Bronchus fibroblast of lung (primary cell): ENCODE measurements around the gene MSGN1. TPM values are rescaled to one million over a fixed set of nuclear protein-coding genes. Genes with fewer than 3 reads are reported as not detected.

Source experiments
- total RNA-seq: library from RNA; depleted of rRNA; stranded (reverse); fragments of >200 nt; gene quantifications from 2 replicates; pipeline ENCODE4 v1.2.3, GENCODE V29; 2015

The MSGN1 gene, protein sequence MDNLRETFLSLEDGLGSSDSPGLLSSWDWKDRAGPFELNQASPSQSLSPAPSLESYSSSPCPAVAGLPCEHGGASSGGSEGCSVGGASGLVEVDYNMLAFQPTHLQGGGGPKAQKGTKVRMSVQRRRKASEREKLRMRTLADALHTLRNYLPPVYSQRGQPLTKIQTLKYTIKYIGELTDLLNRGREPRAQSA
- not detected in 2 replicates for total RNA-seq

DNA sequence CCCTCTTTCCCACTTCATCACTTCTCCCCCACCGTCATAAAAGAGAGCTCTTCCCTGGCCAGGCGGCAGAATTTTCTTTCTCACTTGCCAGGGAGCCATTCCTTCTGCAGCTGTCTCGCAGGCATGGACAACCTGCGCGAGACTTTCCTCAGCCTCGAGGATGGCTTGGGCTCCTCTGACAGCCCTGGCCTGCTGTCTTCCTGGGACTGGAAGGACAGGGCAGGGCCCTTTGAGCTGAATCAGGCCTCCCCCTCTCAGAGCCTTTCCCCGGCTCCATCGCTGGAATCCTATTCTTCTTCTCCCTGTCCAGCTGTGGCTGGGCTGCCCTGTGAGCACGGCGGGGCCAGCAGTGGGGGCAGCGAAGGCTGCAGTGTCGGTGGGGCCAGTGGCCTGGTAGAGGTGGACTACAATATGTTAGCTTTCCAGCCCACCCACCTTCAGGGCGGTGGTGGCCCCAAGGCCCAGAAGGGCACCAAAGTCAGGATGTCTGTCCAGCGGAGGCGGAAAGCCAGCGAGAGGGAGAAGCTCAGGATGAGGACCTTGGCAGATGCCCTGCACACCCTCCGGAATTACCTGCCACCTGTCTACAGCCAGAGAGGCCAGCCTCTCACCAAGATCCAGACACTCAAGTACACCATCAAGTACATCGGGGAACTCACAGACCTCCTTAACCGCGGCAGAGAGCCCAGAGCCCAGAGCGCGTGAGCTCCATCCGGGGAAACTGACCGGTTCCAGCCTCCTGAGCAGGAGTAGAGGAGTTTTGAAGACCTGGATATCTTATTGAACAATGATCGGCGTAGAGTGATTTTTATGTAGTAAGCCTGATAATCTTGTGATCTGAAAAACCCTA, at the start of gene MSGN1:
TSS of gene MSGN1 (plus strand) at position 65 of the 850 bp plus-strand sequence. CDS start at position 124, 59 bp downstream.

Other genes starting within 250 kb of the MSGN1 start
- 10.3 and 13.4 TPM in 2 replicates for gene SMC6, start 62.6 kb upstream of the MSGN1 start, total RNA-seq
- 6.8 and 13.8 TPM in 2 replicates for gene GEN1, start 62.3 kb upstream of the MSGN1 start, total RNA-seq
- 1.3 and 2.7 TPM in 2 replicates for gene KCNS3, start 62.2 kb downstream of the MSGN1 start, total RNA-seq